Adipocyte (in vitro differentiated cells): ENCODE results near the gene UBAC1.

Experiments
- DNase-seq: peaks from one replicate; pipeline ENCODE4 v3.0.0-alpha.2; 2015; ENCODE audit warnings: low read depth
- H3K27me3 ChIP-seq: replicated peaks from 2 replicates; pipeline ENCODE4 v1.7.0; 2013; ENCODE audit warnings: mild to moderate bottlenecking, low read length, moderate library complexity; ENCODE audit not compliant: control insufficient read depth, insufficient read depth
- H3K36me3 ChIP-seq: 2 replicates; pipeline ENCODE4 v1.7.0; 2013; ENCODE audit warnings: low read length, mild to moderate bottlenecking, moderate library complexity; ENCODE audit not compliant: control insufficient read depth, insufficient read depth, severe bottlenecking
- H3K4me1 ChIP-seq: 2 replicates; pipeline ENCODE4 v1.7.0; 2013; ENCODE audit warnings: mild to moderate bottlenecking, low read length, moderate library complexity; ENCODE audit not compliant: control insufficient read depth, insufficient read depth
- H3K4me3 ChIP-seq: 2 replicates; pipeline ENCODE4 v1.7.0; 2013; ENCODE audit warnings: mild to moderate bottlenecking, low read length, moderate library complexity
- H3K9ac ChIP-seq: 2 replicates; pipeline ENCODE4 v1.7.0; 2013; ENCODE audit warnings: mild to moderate bottlenecking, low read length, moderate library complexity
- H3K9me3 ChIP-seq: 2 replicates; pipeline ENCODE4 v1.7.0; 2013; ENCODE audit warnings: mild to moderate bottlenecking, low read length, moderate library complexity; ENCODE audit not compliant: control insufficient read depth

The UBAC1 gene, protein sequence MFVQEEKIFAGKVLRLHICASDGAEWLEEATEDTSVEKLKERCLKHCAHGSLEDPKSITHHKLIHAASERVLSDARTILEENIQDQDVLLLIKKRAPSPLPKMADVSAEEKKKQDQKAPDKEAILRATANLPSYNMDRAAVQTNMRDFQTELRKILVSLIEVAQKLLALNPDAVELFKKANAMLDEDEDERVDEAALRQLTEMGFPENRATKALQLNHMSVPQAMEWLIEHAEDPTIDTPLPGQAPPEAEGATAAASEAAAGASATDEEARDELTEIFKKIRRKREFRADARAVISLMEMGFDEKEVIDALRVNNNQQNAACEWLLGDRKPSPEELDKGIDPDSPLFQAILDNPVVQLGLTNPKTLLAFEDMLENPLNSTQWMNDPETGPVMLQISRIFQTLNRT

GRCh38 chr9:135961277-135961715, at the start of gene UBAC1:
UBAC1 (minus strand) TSS chr9:135961373; CDS start chr9:135961162, 211 bp downstream.
- peak; percentile 98 for DNase-seq
- peaks cover 7% of the 10 kb centered on the region for H3K4me1 ChIP-seq
- H3K9me3 ChIP-seq = no peaks in the 10 kb centered on the region
- no peaks in the 10 kb centered on the region for H3K36me3 ChIP-seq
- H3K9ac ChIP-seq = peak within 1 kb of the TSS; percentile 92
- peaks cover 25% of the 10 kb centered on the region for H3K27me3 ChIP-seq
- H3K4me3 ChIP-seq = peak within 1 kb of the TSS; percentile 93

DNA sequence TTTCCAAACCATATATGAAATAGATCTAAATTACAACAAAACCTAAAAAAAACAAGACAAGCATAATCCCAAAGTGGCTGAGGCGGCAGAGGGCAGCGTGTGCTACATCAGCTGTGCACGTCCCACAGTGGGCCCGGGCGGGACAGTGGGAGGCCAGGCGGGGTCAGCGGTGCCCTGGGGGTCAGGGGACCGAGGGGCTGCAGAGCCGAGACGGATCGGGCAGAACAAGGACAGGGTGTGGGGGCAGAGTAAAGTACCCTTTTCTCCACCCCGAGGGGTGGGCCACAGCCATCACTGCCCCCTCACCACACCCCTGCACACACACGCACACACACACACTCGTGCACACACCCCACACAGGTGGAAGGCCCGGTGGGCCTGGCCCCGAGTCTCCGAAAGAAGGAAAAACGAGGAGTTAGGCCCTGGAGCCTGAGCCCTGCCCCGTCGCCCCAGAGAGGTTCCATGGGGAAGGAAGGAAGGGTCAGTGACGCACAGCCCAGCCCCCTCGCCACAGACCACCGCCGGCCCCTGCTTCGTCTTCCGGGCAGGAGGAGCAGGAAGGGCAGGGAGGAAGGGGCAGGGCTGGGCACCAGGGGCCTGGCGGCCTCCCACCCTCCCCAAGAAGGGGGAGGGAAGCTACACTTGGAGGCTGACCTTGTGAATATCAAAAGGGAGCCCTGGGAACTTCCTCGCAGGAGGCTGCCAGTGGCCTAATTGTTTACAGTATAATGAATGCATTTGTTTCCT, 49.6 kb upstream of the UBAC1 start:
- Histone ChIP-seq H3K27me3 (no peaks in the 10 kb centered on the region), H3K9ac (no peak overlapping the region), H3K9me3 (no peaks in the 10 kb centered on the region), H3K4me3 (no peak overlapping the region), H3K36me3 (no peaks in the 10 kb centered on the region), H3K4me1 (peaks cover 11% of the 10 kb centered on the region)
- no peak for DNase-seq

GRCh38 chr9:136010176-136010575, 49.0 kb upstream of the UBAC1 start:
- H3K9ac ChIP-seq = no peak overlapping the region
- H3K27me3 ChIP-seq = no peaks in the 10 kb centered on the region
- H3K4me1 ChIP-seq = peaks cover 11% of the 10 kb centered on the region
- no peak overlapping the region for H3K4me3 ChIP-seq
- no peak for DNase-seq
- H3K9me3 ChIP-seq = no peaks in the 10 kb centered on the region
- no peaks in the 10 kb centered on the region for H3K36me3 ChIP-seq

DNA sequence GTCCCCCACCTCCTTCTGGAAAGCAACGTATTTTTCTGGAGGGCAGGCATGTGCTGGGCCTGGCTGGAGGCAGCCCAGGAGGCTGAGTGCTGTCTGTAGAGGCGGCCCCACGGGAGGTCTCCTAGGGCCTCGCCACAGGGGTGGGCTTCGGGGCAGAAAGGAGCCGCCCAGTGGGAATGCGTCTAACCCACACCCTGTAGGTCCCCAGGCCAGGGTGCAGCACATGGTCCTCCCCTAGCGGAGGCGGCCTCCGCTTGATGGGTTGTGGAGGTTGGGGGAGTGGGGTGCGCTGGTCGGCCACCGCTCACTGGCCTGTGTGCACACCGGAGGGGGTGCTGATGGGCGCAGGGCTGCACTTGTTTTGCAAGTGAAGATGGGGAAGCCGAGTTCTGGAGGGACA, 48.3 kb upstream of the UBAC1 start:
- Histone ChIP-seq H3K27me3 (no peaks in the 10 kb centered on the region), H3K4me1 (peaks cover 11% of the 10 kb centered on the region), H3K4me3 (no peak overlapping the region), H3K9me3 (no peaks in the 10 kb centered on the region), H3K9ac (no peak overlapping the region), H3K36me3 (no peaks in the 10 kb centered on the region)
- no peak for DNase-seq

GRCh38 chr9:136008693-136008997, 47.5 kb upstream of the UBAC1 start:
- Histone ChIP-seq H3K4me1 (peaks cover 11% of the 10 kb centered on the region), H3K27me3 (no peaks in the 10 kb centered on the region), H3K9me3 (no peaks in the 10 kb centered on the region), H3K36me3 (no peaks in the 10 kb centered on the region), H3K9ac (no peak overlapping the region), H3K4me3 (no peak overlapping the region)
- DNase-seq = no peak

- Histone ChIP-seq H3K9ac (no peak overlapping the region), H3K4me1 (peaks cover 15% of the 10 kb centered on the region), H3K9me3 (no peaks in the 10 kb centered on the region), H3K4me3 (no peak overlapping the region), H3K27me3 (no peaks in the 10 kb centered on the region), H3K36me3 (no peaks in the 10 kb centered on the region)
- DNase-seq = no peak
Measured at GRCh38 chr9:136007934-136008692, 46.9 kb upstream of the UBAC1 start.

- H3K4me3 ChIP-seq = no peak overlapping the region
- no peaks in the 10 kb centered on the region for H3K9me3 ChIP-seq
- no peaks in the 10 kb centered on the region for H3K36me3 ChIP-seq
- no peak overlapping the region for H3K9ac ChIP-seq
- DNase-seq = no peak
- peaks cover 11% of the 10 kb centered on the region for H3K4me1 ChIP-seq
- no peaks in the 10 kb centered on the region for H3K27me3 ChIP-seq
Measured at GRCh38 chr9:136007276-136007933, 46.2 kb upstream of the UBAC1 start.

DNA sequence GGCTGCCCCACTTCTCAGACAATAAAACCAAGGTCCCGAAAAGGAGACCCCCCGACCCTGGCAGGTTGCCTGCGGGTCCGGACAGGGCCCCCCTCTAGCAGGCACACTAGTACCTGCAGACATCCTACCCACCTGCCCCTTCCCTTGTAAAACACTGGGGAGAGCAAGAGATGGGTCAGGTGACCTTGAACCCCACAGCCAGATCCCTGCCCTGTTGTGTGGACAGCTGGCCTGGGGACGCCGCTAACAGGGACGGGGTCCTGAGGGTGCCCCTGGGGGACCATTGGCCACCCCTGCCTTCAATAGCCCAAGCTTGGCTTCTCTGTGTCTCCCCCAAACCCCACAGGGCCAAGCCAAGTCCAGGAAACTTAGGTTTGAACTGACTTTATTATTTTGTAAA, 45.0 kb upstream of the UBAC1 start:
- no peaks in the 10 kb centered on the region for H3K36me3 ChIP-seq
- H3K9ac ChIP-seq = no peak overlapping the region
- H3K9me3 ChIP-seq = no peaks in the 10 kb centered on the region
- no peaks in the 10 kb centered on the region for H3K27me3 ChIP-seq
- peaks cover 4% of the 10 kb centered on the region for H3K4me1 ChIP-seq
- H3K4me3 ChIP-seq = no peak overlapping the region
- DNase-seq = no peak

- no peak for DNase-seq
- Histone ChIP-seq H3K4me1 (peaks cover 4% of the 10 kb centered on the region), H3K4me3 (no peak overlapping the region)
Measured at GRCh38 chr9:136004712-136005111, 43.5 kb upstream of the UBAC1 start.

DNA sequence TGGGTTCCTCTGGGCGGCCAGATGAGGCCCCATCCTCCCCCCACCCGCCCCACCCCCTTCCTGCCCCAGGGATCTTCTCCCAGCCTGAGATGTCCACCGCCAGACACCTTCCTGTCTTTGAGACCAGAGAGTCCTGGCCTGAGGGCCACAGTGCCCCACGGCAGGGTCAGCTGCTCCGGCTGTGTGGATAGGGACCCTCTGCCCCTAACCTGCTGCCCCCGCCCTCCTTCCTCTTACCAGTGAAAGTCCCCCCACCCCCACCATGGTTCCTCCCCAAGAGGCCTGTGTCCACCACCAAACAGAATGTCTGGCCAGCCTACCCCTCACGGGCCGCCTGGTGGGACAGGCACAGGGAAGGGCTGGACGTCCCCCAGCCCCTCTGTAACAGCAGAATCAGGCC, 43.0 kb upstream of the UBAC1 start:
- no peak for DNase-seq
- Histone ChIP-seq H3K27me3 (no peaks in the 10 kb centered on the region), H3K36me3 (no peaks in the 10 kb centered on the region), H3K4me1 (peaks cover 4% of the 10 kb centered on the region), H3K9me3 (no peaks in the 10 kb centered on the region), H3K9ac (no peak overlapping the region), H3K4me3 (no peak overlapping the region)

More at GRCh38 chr9:136004712-136005111, 43.5 kb upstream of the UBAC1 start:
- Histone ChIP-seq H3K9me3 (no peaks in the 10 kb centered on the region), H3K27me3 (no peaks in the 10 kb centered on the region), H3K9ac (no peak overlapping the region), H3K36me3 (no peaks in the 10 kb centered on the region)
